HG02943 (cell line): ENCODE results near the gene ZNF282.
"Not testable (repeated sequence)": the region's sequence is repeated elsewhere in the genome, so short reads cannot be mapped to it uniquely, and the experiment has no call there.

Source experiments
- ATAC-seq: cut with Tn5 transposase; IDR thresholded peaks from one replicate; pipeline ENCODE4 v1.9.1; 2021; ENCODE audit warnings: mild to moderate bottlenecking, low read depth, moderate library complexity; ENCODE audit not compliant: unreplicated experiment

ZNF282 gene

GRCh38 chr7:149223176-149223575 lies 27.8 kb downstream of the ZNF282 start:
- no peak for ATAC-seq

GRCh38 chr7:149223761-149224160 lies 28.4 kb downstream of the ZNF282 start:
- ATAC-seq, result no peak

GRCh38 chr7:149224352-149224751 lies 29.0 kb downstream of the ZNF282 start:
- ATAC-seq, result no peak

- no peak for ATAC-seq
These were observed 29.8 kb downstream of the ZNF282 start for GRCh38 chr7:149225106-149225505.

DNA sequence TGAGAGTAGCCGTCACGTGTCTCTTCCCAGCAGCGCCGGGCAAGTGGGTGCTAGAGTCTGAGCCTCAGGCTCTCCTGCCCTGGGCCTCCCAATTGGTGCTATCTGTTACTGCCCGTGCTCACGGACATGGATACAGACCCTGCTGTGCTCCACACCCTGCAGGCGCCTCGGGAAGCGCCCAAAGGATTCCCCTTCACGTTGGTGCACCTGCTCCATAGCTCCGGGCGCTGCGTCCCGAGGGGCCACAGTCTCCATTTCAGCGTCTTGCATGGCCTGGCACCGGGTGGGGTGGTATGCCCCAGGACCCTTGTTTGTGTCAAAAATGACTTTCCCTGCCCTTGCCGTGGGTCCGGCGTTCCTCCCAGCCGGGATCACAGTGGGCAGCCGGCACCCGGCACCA lies 30.3 kb downstream of the ZNF282 start:
- no peak for ATAC-seq

- not testable (repeated sequence) for ATAC-seq
These were observed 31.0 kb downstream of the ZNF282 start for GRCh38 chr7:149226366-149226765.

GRCh38 chr7:149226840-149227494 lies 31.6 kb downstream of the ZNF282 start:
- no peak for ATAC-seq

- ATAC-seq, result no peak
These were observed 33.6 kb downstream of the ZNF282 start for GRCh38 chr7:149228831-149229471.

DNA sequence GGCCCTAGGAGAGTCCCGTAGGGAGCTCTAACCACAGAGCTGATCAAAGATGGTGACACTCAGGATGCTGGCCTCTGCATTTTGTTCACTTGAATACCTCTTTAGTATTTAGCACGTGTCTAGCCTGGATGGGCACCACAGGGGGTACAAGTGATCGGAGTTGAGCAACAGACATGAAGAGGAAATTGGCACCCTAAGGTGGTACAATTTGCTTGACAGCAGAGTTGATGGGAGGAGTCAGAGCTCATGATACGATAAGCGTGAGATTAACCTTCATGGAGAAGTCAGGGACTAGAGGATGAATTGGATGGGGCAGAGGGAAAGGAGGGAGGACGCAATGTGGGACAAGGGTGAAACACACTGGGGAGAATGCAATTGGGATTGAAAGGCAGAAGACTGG lies 34.2 kb downstream of the ZNF282 start:
- no peak for ATAC-seq

GRCh38 chr7:149232362-149232761 lies 37.0 kb downstream of the ZNF282 start:
- no peak for ATAC-seq

DNA sequence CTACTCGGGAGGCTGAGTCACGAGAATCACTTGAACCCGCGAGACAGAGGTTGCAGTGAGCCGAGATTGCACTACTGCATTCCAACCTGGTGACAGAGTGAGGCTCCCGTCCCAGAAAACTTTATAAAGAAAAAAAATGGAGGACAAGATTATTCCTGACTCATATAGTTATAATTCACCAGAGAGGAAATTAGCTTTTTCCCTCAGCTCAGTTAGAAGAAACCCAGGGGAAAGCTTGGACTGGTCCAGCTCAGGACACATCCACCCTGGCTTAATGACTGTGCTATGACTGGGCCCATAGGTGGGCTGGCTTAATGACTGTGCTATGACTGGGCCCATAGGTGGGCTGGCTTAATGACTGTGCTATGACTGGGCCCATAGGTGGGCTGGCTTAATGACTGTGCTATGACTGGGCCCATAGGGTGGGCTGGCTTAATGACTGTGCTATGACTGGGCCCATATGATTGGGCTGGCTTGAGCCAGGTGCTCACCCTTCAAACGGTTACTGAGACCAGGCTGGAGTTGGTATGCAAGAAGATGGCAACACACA lies 38.4 kb downstream of the ZNF282 start:
- ATAC-seq, result not testable (repeated sequence)

DNA sequence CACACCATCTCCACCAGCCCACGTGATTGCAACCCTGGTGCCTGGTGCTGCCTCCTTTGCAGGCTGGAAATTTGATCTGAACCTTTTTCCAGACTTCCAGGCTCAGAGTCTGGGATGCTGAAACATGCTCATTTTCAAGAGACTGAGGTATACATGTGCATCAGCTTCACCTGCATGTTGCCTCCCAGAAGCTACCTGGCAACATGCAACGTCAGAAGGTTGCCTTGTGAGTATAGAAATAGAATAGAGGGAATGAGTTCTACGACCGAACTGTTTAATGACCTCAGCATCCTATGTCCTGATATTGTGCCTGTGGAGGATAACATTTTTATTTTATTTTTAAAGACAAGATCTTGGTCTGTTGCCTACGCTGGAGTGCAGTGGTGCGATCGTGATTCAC lies 42.2 kb downstream of the ZNF282 start:
- ATAC-seq, result no peak

GRCh38 chr7:149238051-149238450 lies 42.7 kb downstream of the ZNF282 start:
- no peak for ATAC-seq

DNA sequence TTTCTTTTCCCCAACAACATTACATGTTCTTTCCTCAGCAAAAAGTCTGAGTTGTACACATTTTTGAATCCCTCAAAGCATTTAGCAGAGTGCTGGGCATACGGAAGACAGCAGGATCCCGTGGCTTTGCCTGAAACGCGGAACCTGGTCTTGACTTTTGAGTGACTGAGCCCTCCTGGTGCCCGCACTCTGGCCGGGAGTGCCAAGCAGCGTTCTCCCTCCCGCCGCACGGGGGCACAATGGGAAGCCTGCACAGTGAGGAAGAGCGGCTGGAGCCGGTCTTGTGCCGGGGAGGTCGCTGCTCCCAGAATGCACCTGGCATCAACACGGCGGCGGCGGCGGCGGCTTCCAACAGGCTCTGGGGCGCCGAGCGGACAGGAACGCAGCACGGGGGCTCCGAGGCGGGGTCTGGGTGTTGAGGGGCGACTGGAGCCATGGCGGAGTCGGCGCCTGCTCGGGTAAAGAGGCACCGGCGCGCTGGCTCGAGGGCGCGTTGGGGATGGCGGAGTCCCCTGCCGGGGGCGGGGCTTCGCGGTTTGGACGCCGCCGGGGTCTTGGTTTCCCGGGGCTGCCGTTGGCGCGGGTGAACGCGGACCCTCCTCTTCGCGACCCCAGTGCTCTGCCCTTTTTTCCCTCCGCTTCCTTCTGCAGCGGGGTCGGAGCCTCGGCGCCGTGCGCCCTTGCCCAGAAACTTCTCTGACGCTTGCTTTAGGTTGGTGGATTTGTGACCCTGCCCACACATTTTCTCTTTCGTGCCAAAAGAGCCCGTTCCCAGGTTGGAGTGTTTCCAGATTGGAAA lies 44.2 kb downstream of the ZNF282 start, which contains the start of gene ZNF212:
Gene ZNF212, plus strand, starts transcription at position 307 of the 799 bp plus-strand sequence. Its CDS starts 128 bp downstream, at position 435.
- ATAC-seq, result peak; percentile 99

- ATAC-seq, result no peak
These were observed 45.3 kb downstream of the ZNF282 start for GRCh38 chr7:149240637-149241036.

DNA sequence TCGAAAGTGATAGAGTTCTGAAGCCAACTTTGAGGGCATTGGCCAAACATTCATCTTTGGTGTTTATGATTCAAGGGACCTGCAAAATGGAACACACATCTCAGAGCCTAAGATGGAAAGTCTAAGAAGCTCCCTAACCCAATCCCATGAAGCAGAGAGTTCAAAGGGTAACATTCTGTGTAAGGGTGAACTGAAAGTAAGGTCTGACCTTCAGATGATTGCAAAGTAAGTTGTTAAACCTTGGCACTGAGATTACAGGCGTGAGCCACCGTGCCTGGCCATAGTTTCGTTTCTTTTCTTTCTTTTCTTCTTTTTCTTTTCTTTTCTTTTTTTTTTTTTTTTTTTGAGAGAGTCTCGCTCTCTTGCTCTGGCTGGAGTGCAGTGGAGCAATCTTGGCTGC lies 46.4 kb downstream of the ZNF282 start:
- no peak for ATAC-seq

GRCh38 chr7:149245244-149245643 lies 49.9 kb downstream of the ZNF282 start:
- ATAC-seq, result no peak

GRCh38 chr7:149245744-149246143 lies 50.4 kb downstream of the ZNF282 start:
- ATAC-seq, result no peak

- ATAC-seq, result no peak
These were observed 53.4 kb downstream of the ZNF282 start for GRCh38 chr7:149248777-149249176.

- ATAC-seq, result not testable (repeated sequence)
These were observed 54.8 kb downstream of the ZNF282 start for GRCh38 chr7:149250151-149250550.

DNA sequence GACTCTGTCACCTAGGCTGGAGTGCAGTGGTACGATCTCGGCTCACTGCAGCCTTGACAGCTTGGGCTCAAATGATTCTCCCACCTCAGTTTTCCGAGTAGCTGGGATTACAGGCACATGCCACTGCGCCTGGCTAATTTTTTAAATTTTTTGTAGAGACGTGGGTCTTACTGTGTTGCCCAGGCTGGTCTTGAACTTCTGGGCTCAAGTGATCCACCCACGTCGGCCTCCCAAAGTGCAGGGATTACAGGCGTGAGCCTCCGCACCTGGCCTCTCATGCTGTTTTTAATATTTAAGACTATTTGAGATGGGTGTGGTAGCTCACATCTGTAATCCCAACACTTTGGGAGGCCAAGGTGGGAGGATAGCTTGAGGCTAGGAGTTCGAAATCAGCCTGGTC lies 56.2 kb downstream of the ZNF282 start:
- not testable (repeated sequence) for ATAC-seq
